SK-N-SH (cell line): ENCODE data around the gene RBMS3. TPM values are rescaled to one million over a fixed set of nuclear protein-coding genes. Genes with fewer than 3 reads are reported as not detected.

Source experiments
- CTCF ChIA-PET: fragments of 300-600, 350-600 bp; formaldehyde crosslinking; extraction: SDS; loops from one replicate; lab custom pipeline; 2021; lab: Yijun Ruan, JAX
- POLR2A ChIA-PET: fragments of 350-600 bp; sonication (Branson Sonifier 250); formaldehyde crosslinking; extraction: SDS; loops from one replicate; lab custom pipeline; 2020; ENCODE audit warnings: antibody characterized with exemption, inconsistent platforms; lab: Yijun Ruan, JAX
- DNase-seq: peaks from one replicate; pipeline ENCODE4 v3.0.0; 2012
- H2AFZ ChIP-seq: fragments of 200-600 bp; sonication (generic); 2 replicates; pipeline ENCODE4 v1.8.1; 2016; ENCODE audit warnings: antibody characterized with exemption, mild to moderate bottlenecking, low read depth
- H3F3A ChIP-seq: fragments of 200-600 bp; sonication (generic); replicated peaks from 2 replicates; pipeline ENCODE3; 2016; ENCODE audit warnings: antibody characterized with exemption, mild to moderate bottlenecking; ENCODE audit not compliant: insufficient read depth
- H3K27ac ChIP-seq, 2 experiments: fragments of 200-500 bp in 1 of 2; fragments of 200-600 bp in 1 of 2; sonication (Bioruptor generic) in 1 of 2; sonication (generic), shearing (Covaris generic) in 1 of 2; 2 replicates each; pipeline versions ENCODE4 v1.5.1 to v1.6.1; 2014 to 2016; ENCODE audit warnings: low read depth in 2 of 2, inconsistent platforms in 1 of 2, low read length in 1 of 2, mild to moderate bottlenecking in 1 of 2, mixed read lengths in 1 of 2
- H3K27me3 ChIP-seq: fragments of 200-600 bp; sonication (generic), shearing (Covaris generic); 2 replicates; pipeline ENCODE4 v1.6.1; 2016; ENCODE audit warnings: mixed run types; ENCODE audit not compliant: insufficient read depth
- H3K36me3 ChIP-seq, 2 experiments: fragments of 200-500 bp in 1 of 2; fragments of 200-600 bp in 1 of 2; sonication (Bioruptor generic) in 1 of 2; sonication (generic) in 1 of 2; replicated peaks in 1 of 2; 2 replicates each; pipeline versions ENCODE3 to v1.5.1; 2014 to 2016; ENCODE audit warnings: low read length in 1 of 2, mild to moderate bottlenecking in 1 of 2; ENCODE audit not compliant: insufficient read depth in 2 of 2, control insufficient read depth in 1 of 2
- H3K4me1 ChIP-seq, 2 experiments: fragments of 200-500 bp in 1 of 2; fragments of 200-600 bp in 1 of 2; sonication (Bioruptor generic) in 1 of 2; sonication (generic), shearing (Covaris generic) in 1 of 2; 2 replicates each; pipeline versions ENCODE4 v1.5.1 to v1.6.1; 2014 to 2016; ENCODE audit warnings: low read depth in 1 of 2, low read length in 1 of 2, mixed run types in 1 of 2; ENCODE audit not compliant: insufficient read depth in 2 of 2, control insufficient read depth in 1 of 2
- H3K4me2 ChIP-seq: fragments of 200-600 bp; sonication (generic), shearing (Covaris generic); 2 replicates; pipeline ENCODE4 v1.6.1; 2017; ENCODE audit warnings: mixed run types
- H3K4me3 ChIP-seq, 2 experiments: fragments of 200-500 bp in 1 of 2; fragments of 200-600 bp in 1 of 2; sonication (Bioruptor generic) in 1 of 2; sonication (generic), shearing (Covaris generic) in 1 of 2; 2 replicates each; pipeline versions ENCODE4 v1.5.1 to v1.8.1; 2014 to 2016; ENCODE audit warnings: low read depth in 2 of 2, inconsistent platforms in 1 of 2, low read length in 1 of 2, mild to moderate bottlenecking in 1 of 2, mixed read lengths in 1 of 2, moderate library complexity in 1 of 2
- H3K79me2 ChIP-seq: fragments of 200-600 bp; sonication (generic); 2 replicates; pipeline ENCODE4 v1.8.1; 2017; ENCODE audit warnings: mild to moderate bottlenecking; ENCODE audit not compliant: insufficient read depth
- H3K9ac ChIP-seq: fragments of 200-600 bp; sonication (generic); 2 replicates; pipeline ENCODE4 v1.6.1; 2017; ENCODE audit warnings: mixed run types
- H3K9me2 ChIP-seq: fragments of 200-600 bp; sonication (generic); 2 replicates; pipeline ENCODE4 v1.6.1; 2017; ENCODE audit warnings: mixed run types
- H3K9me3 ChIP-seq: fragments of 200-600 bp; sonication (generic); 2 replicates; pipeline ENCODE4 v1.6.1; 2017; ENCODE audit warnings: mixed run types, mild to moderate bottlenecking, moderate library complexity
- H4K20me1 ChIP-seq: fragments of 200-600 bp; sonication (generic); 2 replicates; pipeline ENCODE4 v1.6.1; 2017; ENCODE audit warnings: mild to moderate bottlenecking, mixed run types; ENCODE audit not compliant: insufficient read depth
- ELF1 ChIP-seq: IDR thresholded peaks from 2 replicates; pipeline ENCODE4 v1.4.0; 2012
- EZH2phosphoT487 ChIP-seq: fragments of 200-600 bp; sonication (generic); IDR thresholded peaks from 2 replicates; pipeline ENCODE4 v1.6.1; 2017; ENCODE audit warnings: low read depth, mixed run types, mild to moderate bottlenecking, antibody characterized with exemption, moderate library complexity, borderline replicate concordance
- FOSL2 ChIP-seq: IDR thresholded peaks from 2 replicates; pipeline ENCODE4 v1.4.0; 2012; ENCODE audit warnings: low read depth, mild to moderate bottlenecking, moderate library complexity, borderline replicate concordance
- MEF2A ChIP-seq: IDR thresholded peaks from 2 replicates; pipeline ENCODE4 v1.4.0; 2012; ENCODE audit warnings: low read depth, borderline replicate concordance
- NFIC ChIP-seq: IDR thresholded peaks from 2 replicates; pipeline ENCODE4 v1.4.0; 2012; ENCODE audit warnings: borderline replicate concordance
- RAD21 ChIP-seq: IDR thresholded peaks from 2 replicates; pipeline ENCODE4 v1.6.1; 2012; ENCODE audit warnings: mild to moderate bottlenecking, low read length
- RXRA ChIP-seq: IDR thresholded peaks from 2 replicates; pipeline ENCODE4 v1.4.0; 2012; ENCODE audit warnings: low read depth, mild to moderate bottlenecking, borderline replicate concordance
- SIN3A ChIP-seq: IDR thresholded peaks from 2 replicates; pipeline ENCODE4 v1.6.1; 2012; ENCODE audit warnings: low read depth, mild to moderate bottlenecking, low read length, moderate library complexity, borderline replicate concordance
- SMC3 ChIP-seq: IDR thresholded peaks from 2 replicates; pipeline ENCODE4 v1.6.1; 2012; ENCODE audit warnings: low read depth, low read length, improper control_type of control experiment
- TEAD4 ChIP-seq: IDR thresholded peaks from 2 replicates; pipeline ENCODE4 v1.4.0; 2012; ENCODE audit warnings: mild to moderate bottlenecking, borderline replicate concordance; ENCODE audit not compliant: insufficient read depth
- YY1 ChIP-seq: IDR thresholded peaks from 2 replicates; pipeline ENCODE4 v1.4.0; 2012; ENCODE audit warnings: low read depth, mild to moderate bottlenecking
- WGBS: methylation state at CpG from one replicate; pipeline ENCODE4 v1.1.6; 2017; ENCODE audit warnings: low lambda C conversion rate; 5-methylcytosine and 5-hydroxymethylcytosine counted together
- polyA plus RNA-seq, 3 experiments: library from polyadenylated mRNA; depleted of rRNA; stranded (reverse); fragments of >200 nt; gene quantifications; 2 replicates each; pipeline ENCODE4 v1.2.3, GENCODE V29; 2012
- TF ChIP-seq, protein P1 (sequence below): IDR thresholded peaks from 2 replicates; pipeline ENCODE4; 2012
- TF ChIP-seq, protein P2 (sequence below): IDR thresholded peaks from 2 replicates; pipeline ENCODE4 v1.4.0; 2012; ENCODE audit warnings: low read depth
- TF ChIP-seq, protein P3 (sequence below): IDR thresholded peaks from 2 replicates; pipeline ENCODE4 v1.4.0; 2012; ENCODE audit warnings: low read depth, borderline replicate concordance

RBMS3 gene
- polyA plus RNA-seq, 1 of the 3 experiments (the other 2 are of a cell fraction) = 8.2 TPM

DNA sequence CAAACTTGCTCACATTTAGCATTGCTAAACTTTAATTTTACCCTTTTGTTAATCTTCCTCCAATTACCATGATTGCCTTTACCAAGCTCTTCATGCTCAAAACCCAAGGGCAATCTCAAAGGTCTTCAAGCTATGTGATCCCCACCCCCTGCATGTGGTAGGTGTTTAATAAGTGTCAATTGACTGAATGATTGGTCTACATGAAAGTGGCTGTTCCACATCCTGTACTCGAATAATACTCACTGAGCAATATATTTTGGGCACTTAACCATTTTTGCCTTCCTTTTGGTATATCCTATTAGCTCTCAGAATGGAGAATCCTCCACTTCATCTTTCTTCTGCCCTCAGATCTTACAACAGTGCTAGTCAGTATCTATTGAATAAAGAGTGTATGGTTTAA is 17.1 kb downstream of the RBMS3 start:
- no peak overlapping the region for H2AFZ ChIP-seq
- H3K4me1 ChIP-seq = peaks cover 12 to 15% of the 10 kb centered on the region in 2 experiments; a peak in 3 of 4 replicates
- H3K9me3 ChIP-seq = no peaks in the 10 kb centered on the region
- peaks cover 98% of the 10 kb centered on the region for H3K79me2 ChIP-seq
- H3K4me3 ChIP-seq = no peak overlapping the region
- POLR2A ChIA-PET = no interaction called here
- DNase-seq = no peak
- peaks cover 24 to 38% of the 10 kb centered on the region in 2 experiments for H3K36me3 ChIP-seq
- no peak overlapping the region; a peak in 1 of 4 replicates for H3K27ac ChIP-seq
- TF ChIP-seq YY1 (no peak), RAD21 (no peak), TEAD4 (no peak)
- TF ChIP-seq, all 33 proteins: peak for 0
- WGBS = 94% methylated on average over 1 of the region's 1 CpG
- Histone ChIP-seq H3K9ac (no peak overlapping the region), H3K9me2 (no peaks in the 10 kb centered on the region), H3K4me2 (no peak overlapping the region), H4K20me1 (no peaks in the 10 kb centered on the region; the same call in 1 of the 2 replicates), H3K27me3 (no peaks in the 10 kb centered on the region), H3F3A (no peaks in the 10 kb centered on the region)
- CTCF ChIA-PET = interaction anchor here (1.1 to 1.4 kb wide), 2 partner anchors 9 to 16 kb away, joined by 3 to 4 read pairs; no protein-coding TSS in a partner anchor

DNA sequence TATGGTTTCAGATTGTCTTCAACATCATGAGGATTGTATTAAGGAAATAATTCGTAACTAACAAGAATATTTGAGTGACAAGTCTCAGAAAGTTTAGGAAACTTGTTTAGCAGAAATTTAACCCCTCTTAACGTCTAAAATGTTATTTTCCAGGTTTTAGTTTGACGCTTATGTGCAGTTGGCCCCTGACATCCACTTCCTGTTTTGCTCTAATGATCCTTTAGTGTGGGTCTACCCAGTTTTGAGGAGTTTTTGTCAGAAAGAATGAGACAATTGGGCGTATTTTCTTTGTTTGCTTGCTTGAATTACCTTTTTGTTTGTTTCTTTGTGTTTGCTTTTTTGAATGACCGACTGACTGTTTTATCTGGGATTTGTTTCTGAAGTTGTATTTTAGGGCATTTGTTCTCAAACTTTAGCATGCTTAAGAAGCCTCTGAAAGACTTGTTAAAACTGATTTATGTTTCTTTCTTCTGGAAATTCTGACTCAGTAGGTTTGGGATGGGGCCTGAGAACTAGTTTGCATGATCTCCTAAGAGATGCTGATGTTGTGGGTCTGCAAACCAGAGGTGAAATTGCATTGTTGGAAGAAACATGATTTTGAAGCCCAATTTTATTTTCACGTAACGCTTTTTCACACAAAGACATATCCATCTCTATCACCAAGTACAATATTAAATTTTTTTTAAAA is 20.6 kb downstream of the RBMS3 start:
- ChIA-PET CTCF (interaction anchor here (1.3 kb wide), 1 partner anchor 13 kb away, joined by 4 read pairs; no protein-coding TSS in a partner anchor), POLR2A (no interaction called here)
- H3K36me3 ChIP-seq = peaks cover 27 to 42% of the 10 kb centered on the region in 2 experiments
- H3F3A ChIP-seq = peaks cover 3% of the 10 kb centered on the region
- H2AFZ ChIP-seq = no peak overlapping the region
- no peaks in the 10 kb centered on the region for H3K27me3 ChIP-seq
- H3K4me3 ChIP-seq = no peak overlapping the region
- no peaks in the 10 kb centered on the region for H3K9me2 ChIP-seq
- no peak for DNase-seq
- TF ChIP-seq TEAD4 (no peak), NFIC (no peak), FOSL2 (no peak), MEF2A (no peak), ELF1 (no peak), SMC3 (no peak), EZH2phosphoT487 (no peak), RXRA (no peak), SIN3A (no peak)
- TF ChIP-seq, protein P1, sequence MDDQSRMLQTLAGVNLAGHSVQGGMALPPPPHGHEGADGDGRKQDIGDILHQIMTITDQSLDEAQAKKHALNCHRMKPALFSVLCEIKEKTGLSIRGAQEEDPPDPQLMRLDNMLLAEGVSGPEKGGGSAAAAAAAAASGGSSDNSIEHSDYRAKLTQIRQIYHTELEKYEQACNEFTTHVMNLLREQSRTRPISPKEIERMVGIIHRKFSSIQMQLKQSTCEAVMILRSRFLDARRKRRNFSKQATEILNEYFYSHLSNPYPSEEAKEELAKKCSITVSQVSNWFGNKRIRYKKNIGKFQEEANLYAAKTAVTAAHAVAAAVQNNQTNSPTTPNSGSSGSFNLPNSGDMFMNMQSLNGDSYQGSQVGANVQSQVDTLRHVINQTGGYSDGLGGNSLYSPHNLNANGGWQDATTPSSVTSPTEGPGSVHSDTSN = no peak
- TF ChIP-seq, protein P2, sequence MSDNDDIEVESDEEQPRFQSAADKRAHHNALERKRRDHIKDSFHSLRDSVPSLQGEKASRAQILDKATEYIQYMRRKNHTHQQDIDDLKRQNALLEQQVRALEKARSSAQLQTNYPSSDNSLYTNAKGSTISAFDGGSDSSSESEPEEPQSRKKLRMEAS = no peak
- TF ChIP-seq, protein P3, sequence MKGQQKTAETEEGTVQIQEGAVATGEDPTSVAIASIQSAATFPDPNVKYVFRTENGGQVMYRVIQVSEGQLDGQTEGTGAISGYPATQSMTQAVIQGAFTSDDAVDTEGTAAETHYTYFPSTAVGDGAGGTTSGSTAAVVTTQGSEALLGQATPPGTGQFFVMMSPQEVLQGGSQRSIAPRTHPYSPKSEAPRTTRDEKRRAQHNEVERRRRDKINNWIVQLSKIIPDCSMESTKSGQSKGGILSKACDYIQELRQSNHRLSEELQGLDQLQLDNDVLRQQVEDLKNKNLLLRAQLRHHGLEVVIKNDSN = no peak
- no peak overlapping the region for H3K9ac ChIP-seq
- H4K20me1 ChIP-seq = no peaks in the 10 kb centered on the region
- peaks cover 5% of the 10 kb centered on the region in 2 experiments; a peak in 2 of 4 replicates for H3K4me1 ChIP-seq
- H3K4me2 ChIP-seq = no peak overlapping the region
- 90% methylated on average over 7 of the region's 7 CpGs for WGBS
- H3K27ac ChIP-seq = peak overlapping the region in 1 of 2 experiments; percentile 72; a peak in 2 of 4 replicates
- H3K79me2 ChIP-seq = peaks cover 99% of the 10 kb centered on the region
- H3K9me3 ChIP-seq = no peaks in the 10 kb centered on the region
